Measurements from ENCODE around the gene ZDHHC16. TPM values are rescaled to one million over a fixed set of nuclear protein-coding genes. Genes with fewer than 3 reads are reported as not detected.

The ZDHHC16 gene
- total and polyA plus RNA-seq, 9 donors: 17.8 to 34.7 (median 26.2) TPM

- peak overlapping the region; percentile 94 for H3K4me3 ChIP-seq
- H3K27me3 ChIP-seq: no peaks in the 10 kb centered on the region
- intact Hi-C loops (cut with DNase I): no loop called here
- no peaks in the 10 kb centered on the region for H3K36me3 ChIP-seq
- WGBS, 3 donors: 0 to 1% (median 1%) methylated on average over 13 of the region's 13 CpGs
- H3K27ac ChIP-seq: no peak overlapping the region
- no peaks in the 10 kb centered on the region for H3K9me3 ChIP-seq
- no peak for DNase-seq
- TF ChIP-seq CTCF (IDR thresholded peaks at IDR 0.05) (no peak), POLR2A (IDR thresholded peaks at IDR 0.05) (no peak), EP300 (IDR thresholded peaks at IDR 0.05) (no peak)
- peaks cover 10% of the 10 kb centered on the region for H3K4me1 ChIP-seq (ENCODE audit: insufficient read depth)
Observed at GRCh38 chr10:97445357-97445721, 636 bp upstream of the ZDHHC16 start.

- Histone ChIP-seq H3K9me3 (no peaks in the 10 kb centered on the region), H3K4me1 (ENCODE audit: insufficient read depth) (peaks cover 11% of the 10 kb centered on the region), H3K27me3 (no peaks in the 10 kb centered on the region), H3K27ac (no peak overlapping the region), H3K36me3 (no peaks in the 10 kb centered on the region), H3K4me3 (no peak overlapping the region)
- TF ChIP-seq EP300 (IDR thresholded peaks at IDR 0.05) (no peak), CTCF (IDR thresholded peaks at IDR 0.05) (no peak), POLR2A (IDR thresholded peaks at IDR 0.05) (no peak)
- no peak for DNase-seq
- WGBS, 3 donors: 60 to 72% (median 70%) methylated on average over 2 of the region's 2 CpGs
- intact Hi-C loops (cut with DNase I): no loop called here
Observed at GRCh38 chr10:97450828-97451227, 4.9 kb downstream of the ZDHHC16 start.

DNA sequence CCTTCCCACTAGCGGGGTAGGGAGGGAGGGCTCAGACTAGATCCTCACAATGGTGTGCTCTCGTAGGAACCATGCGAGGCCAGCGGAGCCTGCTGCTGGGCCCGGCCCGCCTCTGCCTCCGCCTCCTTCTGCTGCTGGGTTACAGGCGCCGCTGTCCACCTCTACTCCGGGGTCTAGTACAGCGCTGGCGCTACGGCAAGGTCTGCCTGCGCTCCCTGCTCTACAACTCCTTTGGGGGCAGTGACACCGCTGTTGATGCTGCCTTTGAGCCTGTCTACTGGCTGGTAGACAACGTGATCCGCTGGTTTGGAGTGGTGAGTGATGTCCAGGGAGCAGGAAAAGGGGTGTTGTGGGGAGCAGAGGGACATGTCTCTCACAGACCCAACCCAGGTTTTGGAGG, 5.6 kb downstream of the ZDHHC16 start:
- Histone ChIP-seq H3K27ac (no peak overlapping the region), H3K36me3 (no peaks in the 10 kb centered on the region), H3K9me3 (no peaks in the 10 kb centered on the region), H3K27me3 (no peaks in the 10 kb centered on the region), H3K4me3 (no peak overlapping the region), H3K4me1 (ENCODE audit: insufficient read depth) (peaks cover 11% of the 10 kb centered on the region)
- intact Hi-C loops (cut with DNase I): no loop called here
- WGBS, 3 donors: 90 to 95% (median 94%) methylated on average over 17 of the region's 17 CpGs
- TF ChIP-seq POLR2A (IDR thresholded peaks at IDR 0.05): no peak
- TF ChIP-seq EP300 (IDR thresholded peaks at IDR 0.05): no peak
- no peak for TF ChIP-seq CTCF (IDR thresholded peaks at IDR 0.05)
- no peak for DNase-seq

- Histone ChIP-seq H3K4me3 (no peak overlapping the region), H3K27me3 (no peaks in the 10 kb centered on the region), H3K4me1 (ENCODE audit: insufficient read depth) (peaks cover 5% of the 10 kb centered on the region), H3K27ac (no peak overlapping the region), H3K36me3 (no peaks in the 10 kb centered on the region), H3K9me3 (no peaks in the 10 kb centered on the region)
- 88 to 92% (median 89%) methylated on average over 6 of the region's 6 CpGs for WGBS, 3 donors
- TF ChIP-seq POLR2A (IDR thresholded peaks at IDR 0.05): no peak
- TF ChIP-seq EP300 (IDR thresholded peaks at IDR 0.05): no peak
- no peak for TF ChIP-seq CTCF (IDR thresholded peaks at IDR 0.05)
- DNase-seq: no peak
- intact Hi-C loops (cut with DNase I): no loop called here
Observed at GRCh38 chr10:97452352-97452751, 6.4 kb downstream of the ZDHHC16 start.

Data from ovary (tissue), 9 donors.